Measurements from ENCODE around the gene KRIT1.

Gene KRIT1

DNA sequence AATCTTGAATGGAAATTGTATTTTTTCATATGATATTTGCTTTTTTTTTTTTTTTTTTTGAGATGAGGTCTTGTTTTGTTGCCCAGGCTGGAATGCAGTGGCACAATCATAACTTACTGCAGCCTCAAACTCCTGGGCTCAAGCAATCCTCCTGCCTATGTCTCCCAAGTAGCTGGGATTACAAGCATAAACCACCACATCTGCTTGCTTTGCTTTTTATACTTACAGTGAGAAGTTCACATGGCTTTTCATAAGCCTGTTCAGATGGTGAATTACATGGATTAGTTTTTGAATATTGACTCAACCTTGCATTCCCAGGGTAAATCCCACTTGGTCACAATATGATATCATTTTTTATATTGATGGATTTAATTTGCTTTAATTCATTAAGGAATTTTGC is 88.7 kb downstream of the KRIT1 start:
- TF ChIP-seq ZNF8 (CRISPR knock-in tag; IDR thresholded peaks at IDR 0.05) (no peak), PATZ1 (CRISPR knock-in tag; IDR thresholded peaks at IDR 0.05; ENCODE audit: borderline replicate concordance) (no peak), ZNF70 (CRISPR knock-in tag; IDR thresholded peaks at IDR 0.05) (no peak)
- TF ChIP-seq, protein P1, sequence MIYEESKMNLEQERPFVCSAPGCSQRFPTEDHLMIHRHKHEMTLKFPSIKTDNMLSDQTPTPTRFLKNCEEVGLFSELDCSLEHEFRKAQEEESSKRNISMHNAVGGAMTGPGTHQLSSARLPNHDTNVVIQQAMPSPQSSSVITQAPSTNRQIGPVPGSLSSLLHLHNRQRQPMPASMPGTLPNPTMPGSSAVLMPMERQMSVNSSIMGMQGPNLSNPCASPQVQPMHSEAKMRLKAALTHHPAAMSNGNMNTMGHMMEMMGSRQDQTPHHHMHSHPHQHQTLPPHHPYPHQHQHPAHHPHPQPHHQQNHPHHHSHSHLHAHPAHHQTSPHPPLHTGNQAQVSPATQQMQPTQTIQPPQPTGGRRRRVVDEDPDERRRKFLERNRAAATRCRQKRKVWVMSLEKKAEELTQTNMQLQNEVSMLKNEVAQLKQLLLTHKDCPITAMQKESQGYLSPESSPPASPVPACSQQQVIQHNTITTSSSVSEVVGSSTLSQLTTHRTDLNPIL (CRISPR knock-in tag; IDR thresholded peaks at IDR 0.05; ENCODE audit: low read depth) = no peak
- ATAC-seq = no peak

DNA sequence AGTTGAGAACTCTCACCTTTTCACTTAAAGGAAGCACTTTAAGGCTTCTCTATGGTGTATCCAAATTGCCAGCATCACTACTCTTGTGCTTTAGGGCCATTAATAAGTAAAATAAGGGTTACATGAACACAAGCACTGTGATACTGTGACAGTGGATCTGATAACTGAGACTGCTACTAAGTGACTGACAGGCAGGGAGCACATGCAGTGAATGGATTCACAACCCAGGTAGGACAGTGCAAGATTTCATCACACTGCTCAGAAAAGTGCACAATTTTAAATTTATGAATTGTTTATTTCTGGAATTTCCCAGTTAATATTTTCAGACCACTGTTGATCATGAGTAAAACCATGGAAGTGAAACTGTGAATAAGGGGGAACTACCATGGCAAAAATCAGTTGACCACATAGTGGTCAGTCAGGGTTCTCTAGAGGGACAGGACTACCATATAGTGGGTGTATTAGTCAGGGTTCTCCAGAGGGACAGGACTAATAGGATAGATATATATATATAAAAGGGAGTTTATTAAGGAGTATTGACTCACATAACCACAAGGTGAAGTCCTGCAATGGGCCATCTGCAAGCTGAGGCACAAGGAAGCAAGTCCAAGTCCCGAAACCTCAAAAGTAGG is 90.5 kb downstream of the KRIT1 start:
- ATAC-seq = no peak
- TF ChIP-seq, protein P2, sequence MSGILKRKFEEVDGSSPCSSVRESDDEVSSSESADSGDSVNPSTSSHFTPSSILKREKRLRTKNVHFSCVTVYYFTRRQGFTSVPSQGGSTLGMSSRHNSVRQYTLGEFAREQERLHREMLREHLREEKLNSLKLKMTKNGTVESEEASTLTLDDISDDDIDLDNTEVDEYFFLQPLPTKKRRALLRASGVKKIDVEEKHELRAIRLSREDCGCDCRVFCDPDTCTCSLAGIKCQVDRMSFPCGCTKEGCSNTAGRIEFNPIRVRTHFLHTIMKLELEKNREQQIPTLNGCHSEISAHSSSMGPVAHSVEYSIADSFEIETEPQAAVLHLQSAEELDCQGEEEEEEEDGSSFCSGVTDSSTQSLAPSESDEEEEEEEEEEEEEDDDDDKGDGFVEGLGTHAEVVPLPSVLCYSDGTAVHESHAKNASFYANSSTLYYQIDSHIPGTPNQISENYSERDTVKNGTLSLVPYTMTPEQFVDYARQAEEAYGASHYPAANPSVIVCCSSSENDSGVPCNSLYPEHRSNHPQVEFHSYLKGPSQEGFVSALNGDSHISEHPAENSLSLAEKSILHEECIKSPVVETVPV (CRISPR knock-in tag; IDR thresholded peaks at IDR 0.05) = no peak
- TF ChIP-seq TOX (CRISPR knock-in tag; IDR thresholded peaks at IDR 0.05; ENCODE audit: borderline replicate concordance) (no peak), PATZ1 (CRISPR knock-in tag; IDR thresholded peaks at IDR 0.05; ENCODE audit: borderline replicate concordance) (no peak), ARNTL (CRISPR knock-in tag; IDR thresholded peaks at IDR 0.05; ENCODE audit: borderline replicate concordance, low read depth) (no peak), SNAI2 (CRISPR knock-in tag; IDR thresholded peaks at IDR 0.05) (no peak), ZNF8 (CRISPR knock-in tag; IDR thresholded peaks at IDR 0.05) (no peak), TCF4 (CRISPR knock-in tag; IDR thresholded peaks at IDR 0.05; ENCODE audit: borderline replicate concordance) (no peak), ZNF565 (CRISPR knock-in tag; conservative IDR thresholded peaks at IDR 0.05; ENCODE audit: low read depth) (no peak), ESRRG (CRISPR knock-in tag; IDR thresholded peaks at IDR 0.05) (no peak), RARB (CRISPR knock-in tag; IDR thresholded peaks at IDR 0.05) (no peak), ZC3H10 (CRISPR knock-in tag; IDR thresholded peaks at IDR 0.05) (no peak), GLIS3 (CRISPR knock-in tag; IDR thresholded peaks at IDR 0.05) (no peak), OSR1 (CRISPR knock-in tag; IDR thresholded peaks at IDR 0.05) (no peak), ZFP30 (CRISPR knock-in tag; IDR thresholded peaks at IDR 0.05) (no peak), PPARA (CRISPR knock-in tag; IDR thresholded peaks at IDR 0.05; ENCODE audit: borderline replicate concordance) (no peak), ISL1 (CRISPR knock-in tag; IDR thresholded peaks at IDR 0.05) (no peak)
- TF ChIP-seq, protein P3, sequence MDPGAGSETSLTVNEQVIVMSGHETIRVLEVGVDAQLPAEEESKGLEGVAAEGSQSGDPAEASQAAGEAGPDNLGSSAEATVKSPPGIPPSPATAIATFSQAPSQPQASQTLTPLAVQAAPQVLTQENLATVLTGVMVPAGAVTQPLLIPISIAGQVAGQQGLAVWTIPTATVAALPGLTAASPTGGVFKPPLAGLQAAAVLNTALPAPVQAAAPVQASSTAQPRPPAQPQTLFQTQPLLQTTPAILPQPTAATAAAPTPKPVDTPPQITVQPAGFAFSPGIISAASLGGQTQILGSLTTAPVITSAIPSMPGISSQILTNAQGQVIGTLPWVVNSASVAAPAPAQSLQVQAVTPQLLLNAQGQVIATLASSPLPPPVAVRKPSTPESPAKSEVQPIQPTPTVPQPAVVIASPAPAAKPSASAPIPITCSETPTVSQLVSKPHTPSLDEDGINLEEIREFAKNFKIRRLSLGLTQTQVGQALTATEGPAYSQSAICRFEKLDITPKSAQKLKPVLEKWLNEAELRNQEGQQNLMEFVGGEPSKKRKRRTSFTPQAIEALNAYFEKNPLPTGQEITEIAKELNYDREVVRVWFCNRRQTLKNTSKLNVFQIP (CRISPR knock-in tag; IDR thresholded peaks at IDR 0.05; ENCODE audit: borderline replicate concordance, low read depth) = no peak
- TF ChIP-seq, protein P1 (CRISPR knock-in tag; IDR thresholded peaks at IDR 0.05; ENCODE audit: low read depth) = no peak

DNA sequence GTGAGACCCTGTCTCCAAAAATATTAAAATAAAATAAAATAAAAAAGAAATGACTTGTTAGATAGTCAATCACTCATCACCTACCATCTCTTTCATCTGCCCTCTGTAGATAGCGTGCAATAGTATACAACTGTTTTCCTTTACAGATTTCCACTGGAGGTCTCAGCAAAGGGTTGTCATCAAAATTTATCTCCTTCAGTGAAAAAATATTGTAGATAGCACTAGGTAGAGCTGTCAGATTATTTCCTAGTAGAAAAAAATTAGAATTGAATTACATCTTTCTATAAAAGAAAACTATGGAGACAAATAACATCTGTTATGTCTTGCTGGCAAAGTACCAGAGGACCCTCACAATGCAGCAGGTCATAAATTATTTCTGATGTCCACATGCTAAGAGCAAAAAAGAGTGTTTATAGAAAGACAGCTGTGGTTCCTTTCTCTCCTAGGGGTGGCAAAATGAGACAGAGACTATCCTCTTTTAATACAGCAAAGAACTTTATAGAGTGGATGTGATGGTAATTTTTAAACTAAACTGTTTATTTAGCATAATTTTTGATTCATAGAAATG is 95.2 kb downstream of the KRIT1 start:
- ATAC-seq = no peak
- TF ChIP-seq GLIS3 (CRISPR knock-in tag; IDR thresholded peaks at IDR 0.05) (no peak), ZNF565 (CRISPR knock-in tag; conservative IDR thresholded peaks at IDR 0.05; ENCODE audit: low read depth) (no peak), SNAI2 (CRISPR knock-in tag; IDR thresholded peaks at IDR 0.05) (no peak), ZFP30 (CRISPR knock-in tag; IDR thresholded peaks at IDR 0.05) (no peak), ZNF70 (CRISPR knock-in tag; IDR thresholded peaks at IDR 0.05) (no peak)
- TF ChIP-seq, protein P1 (CRISPR knock-in tag; IDR thresholded peaks at IDR 0.05; ENCODE audit: low read depth) = no peak

Data from SK-N-SH treated with all-trans-retinoic acid at 6 μM for 48 hours (cell line).